RWPE2 (cell line): ENCODE results near the gene CADM2.
"Not testable (repeated sequence)": the region's sequence is repeated elsewhere in the genome, so short reads cannot be mapped to it uniquely, and the experiment has no call there.

Source experiments
- ATAC-seq: fragments of 200-7000 bp; cut with Tn5 transposase; 3 replicates; pipeline ENCODE4 v1.9.1; 2021; ENCODE audit warnings: low read depth
- DNase-seq: peaks from one replicate; pipeline ENCODE4 v3.0.0-alpha.2; 2020; ENCODE audit warnings: low spot score
- H3K27ac ChIP-seq: fragments of 450-650 bp; 2 replicates; pipeline ENCODE4 v1.5.1; 2017; ENCODE audit warnings: mild to moderate bottlenecking; ENCODE audit not compliant: poor library complexity, severe bottlenecking
- H3K27me3 ChIP-seq: fragments of 250-450 bp; sonication (Bioruptor Pico); 2 replicates; pipeline ENCODE4 v1.5.1; 2021; ENCODE audit warnings: mild to moderate bottlenecking, moderate library complexity; ENCODE audit not compliant: insufficient read depth, poor library complexity, severe bottlenecking
- H3K36me3 ChIP-seq: fragments of 250-450 bp; sonication (Bioruptor Pico); 2 replicates; pipeline ENCODE4 v1.5.1; 2020; ENCODE audit warnings: low read depth, mild to moderate bottlenecking, moderate library complexity
- H3K4me1 ChIP-seq: fragments of 250-450 bp; sonication (Bioruptor Pico); 2 replicates; pipeline ENCODE4 v1.5.1; 2021; ENCODE audit warnings: mild to moderate bottlenecking, moderate library complexity; ENCODE audit not compliant: insufficient read depth, poor library complexity, severe bottlenecking
- H3K4me3 ChIP-seq: fragments of 250-450 bp; sonication (Bioruptor Pico); 2 replicates; pipeline ENCODE4 v1.5.1; 2021; ENCODE audit warnings: mild to moderate bottlenecking, moderate library complexity; ENCODE audit not compliant: severe bottlenecking
- H3K9me3 ChIP-seq: fragments of 250-450 bp; sonication (Bioruptor Pico); 2 replicates; pipeline ENCODE4 v1.5.1; 2021; ENCODE audit warnings: mild to moderate bottlenecking, moderate library complexity; ENCODE audit not compliant: severe bottlenecking
- TF ChIP-seq, protein P1 (sequence below): fragments of 450-650 bp; IDR thresholded peaks from one replicate; pipeline ENCODE4 v1.5.1; 2017; ENCODE audit warnings: mild to moderate bottlenecking, moderate library complexity; ENCODE audit not compliant: poor library complexity, severe bottlenecking

CADM2 gene

DNA sequence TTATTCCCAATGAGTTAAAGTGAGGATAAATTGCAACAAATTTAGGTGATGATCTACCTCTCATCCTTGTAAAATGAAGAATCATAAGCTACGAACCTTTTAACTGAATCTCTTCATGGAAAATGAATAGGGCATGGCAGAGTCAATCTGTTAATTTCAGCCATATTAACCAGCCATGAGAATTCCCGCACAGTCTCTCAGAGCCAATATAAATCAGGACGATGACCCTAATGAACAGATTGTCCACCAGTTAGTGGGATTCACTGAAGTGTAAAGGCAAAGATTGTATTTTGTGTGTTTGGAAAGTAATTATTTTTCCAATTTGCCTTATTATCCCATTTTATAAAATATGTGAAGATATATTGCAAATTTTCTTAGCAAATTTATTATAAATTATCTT, 183.8 kb downstream of the CADM2 start:
- Histone ChIP-seq H3K36me3 (no peaks in the 10 kb centered on the region), H3K4me3 (no peak overlapping the region), H3K27ac (no peak overlapping the region), H3K9me3 (no peaks in the 10 kb centered on the region), H3K27me3 (no peaks in the 10 kb centered on the region), H3K4me1 (no peaks in the 10 kb centered on the region)
- TF ChIP-seq, protein P1, sequence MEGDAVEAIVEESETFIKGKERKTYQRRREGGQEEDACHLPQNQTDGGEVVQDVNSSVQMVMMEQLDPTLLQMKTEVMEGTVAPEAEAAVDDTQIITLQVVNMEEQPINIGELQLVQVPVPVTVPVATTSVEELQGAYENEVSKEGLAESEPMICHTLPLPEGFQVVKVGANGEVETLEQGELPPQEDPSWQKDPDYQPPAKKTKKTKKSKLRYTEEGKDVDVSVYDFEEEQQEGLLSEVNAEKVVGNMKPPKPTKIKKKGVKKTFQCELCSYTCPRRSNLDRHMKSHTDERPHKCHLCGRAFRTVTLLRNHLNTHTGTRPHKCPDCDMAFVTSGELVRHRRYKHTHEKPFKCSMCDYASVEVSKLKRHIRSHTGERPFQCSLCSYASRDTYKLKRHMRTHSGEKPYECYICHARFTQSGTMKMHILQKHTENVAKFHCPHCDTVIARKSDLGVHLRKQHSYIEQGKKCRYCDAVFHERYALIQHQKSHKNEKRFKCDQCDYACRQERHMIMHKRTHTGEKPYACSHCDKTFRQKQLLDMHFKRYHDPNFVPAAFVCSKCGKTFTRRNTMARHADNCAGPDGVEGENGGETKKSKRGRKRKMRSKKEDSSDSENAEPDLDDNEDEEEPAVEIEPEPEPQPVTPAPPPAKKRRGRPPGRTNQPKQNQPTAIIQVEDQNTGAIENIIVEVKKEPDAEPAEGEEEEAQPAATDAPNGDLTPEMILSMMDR, result no peak
- DNase-seq (no peak), ATAC-seq (no peak)

DNA sequence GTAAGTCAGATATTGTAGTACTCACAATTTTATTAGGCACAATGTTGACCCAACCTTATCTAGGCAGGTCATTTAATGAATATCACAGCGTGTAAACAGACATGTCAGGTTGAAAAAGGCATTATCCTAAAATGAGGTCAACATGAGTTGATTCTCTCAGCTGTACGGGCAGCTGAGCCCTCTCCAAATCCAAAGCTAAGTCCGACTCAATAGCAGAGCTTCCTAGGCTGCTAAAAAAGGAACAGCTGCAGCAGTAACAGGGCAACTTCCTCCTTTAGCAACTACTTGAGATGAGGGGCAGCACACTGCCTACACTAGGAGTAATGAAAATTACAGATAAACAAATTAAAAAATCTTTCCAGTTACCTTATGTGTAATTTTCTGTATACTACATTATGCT, 189.2 kb downstream of the CADM2 start:
- Histone ChIP-seq H3K4me3 (no peak overlapping the region), H3K27ac (no peak overlapping the region), H3K27me3 (no peaks in the 10 kb centered on the region), H3K9me3 (no peaks in the 10 kb centered on the region), H3K4me1 (no peaks in the 10 kb centered on the region), H3K36me3 (no peaks in the 10 kb centered on the region)
- TF ChIP-seq, protein P1, result no peak
- DNase-seq, result no peak
- no peak for ATAC-seq

DNA sequence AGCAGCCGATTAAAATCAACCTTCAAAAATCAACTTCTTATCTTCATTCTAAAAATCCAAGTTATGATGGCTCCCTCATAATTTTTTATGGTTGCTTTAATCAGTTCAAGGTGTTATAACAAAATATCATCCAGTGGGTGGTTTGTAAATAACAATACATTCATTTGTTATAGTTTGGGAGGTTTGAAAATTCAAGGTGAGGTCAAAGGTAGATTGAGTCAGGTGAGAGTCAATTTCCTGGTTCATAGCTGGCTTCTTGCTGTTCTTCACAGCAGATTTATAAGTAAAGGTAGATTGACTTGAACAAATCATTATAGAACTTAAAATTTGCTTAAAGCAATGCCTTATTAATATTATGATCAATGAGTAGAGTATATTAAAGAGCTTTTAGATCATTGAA, 192.8 kb downstream of the CADM2 start:
- H3K4me1 ChIP-seq, result no peaks in the 10 kb centered on the region
- no peaks in the 10 kb centered on the region for H3K9me3 ChIP-seq
- H3K27ac ChIP-seq, result no peak overlapping the region
- TF ChIP-seq, protein P1, result no peak
- H3K27me3 ChIP-seq, result no peaks in the 10 kb centered on the region
- H3K4me3 ChIP-seq, result no peak overlapping the region
- DNase-seq (no peak), ATAC-seq (no peak)
- no peaks in the 10 kb centered on the region for H3K36me3 ChIP-seq

DNA sequence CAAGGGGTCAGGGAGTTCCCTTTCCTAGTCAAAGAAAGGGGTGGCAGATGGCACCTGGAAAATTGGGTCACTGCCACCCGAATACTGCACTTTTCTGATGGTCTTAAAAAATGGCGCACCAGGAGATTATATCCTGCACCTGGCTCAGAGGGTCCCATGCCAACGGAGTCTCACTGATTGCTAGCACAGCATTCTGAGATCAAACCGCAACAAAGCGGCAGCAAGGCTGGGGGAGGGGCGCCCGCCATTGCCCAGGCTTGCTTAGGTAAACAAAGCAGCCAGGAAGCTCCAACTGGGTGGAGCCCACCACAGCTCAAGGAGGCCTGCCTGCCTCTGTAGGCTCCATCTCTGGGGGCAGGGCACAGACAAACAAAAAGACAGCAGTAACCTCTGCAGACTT, 194.5 kb downstream of the CADM2 start:
- ATAC-seq, DNase-seq, H3K4me3 ChIP-seq, H3K4me1 ChIP-seq, H3K9me3 ChIP-seq, H3K27ac ChIP-seq, H3K27me3 ChIP-seq, H3K36me3 ChIP-seq: not testable (repeated sequence)

DNA sequence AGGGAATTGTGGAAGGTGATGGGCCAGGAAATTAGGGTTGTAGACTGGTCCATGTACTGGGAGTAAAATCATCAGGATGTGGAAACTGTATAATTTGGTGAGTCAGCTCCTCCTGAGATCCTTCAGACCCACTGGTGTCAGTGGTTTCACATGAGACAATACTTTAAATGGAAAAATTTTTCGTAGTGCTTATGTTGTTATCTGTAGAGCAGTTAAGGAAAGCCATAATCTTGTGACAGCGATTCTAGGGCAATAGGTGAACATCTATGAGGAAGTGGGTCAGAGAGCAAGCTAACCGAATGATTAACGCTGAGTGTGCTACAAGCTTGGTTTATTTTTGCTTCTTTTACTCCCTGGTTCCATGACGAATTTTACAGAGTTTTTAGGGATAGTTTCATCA, 200.6 kb downstream of the CADM2 start:
- DNase-seq (no peak), ATAC-seq (no peak)
- peaks cover 37% of the 10 kb centered on the region for H3K4me1 ChIP-seq
- no peak overlapping the region for H3K27ac ChIP-seq
- no peaks in the 10 kb centered on the region for H3K9me3 ChIP-seq
- TF ChIP-seq, protein P1, result no peak
- no peak overlapping the region for H3K4me3 ChIP-seq
- H3K27me3 ChIP-seq, result no peaks in the 10 kb centered on the region
- H3K36me3 ChIP-seq, result no peaks in the 10 kb centered on the region
